UCSD-AML1 (cell line): Measurements from ENCODE around the gene CRTC2.
"Not testable (repeated sequence)": the region's sequence is repeated elsewhere in the genome, so short reads cannot be mapped to it uniquely, and the experiment has no call there.

Experiments
- DNase-seq: peaks from one replicate; lab custom pipeline; 2025; ENCODE audit not compliant: unreplicated experiment; lab: John Stamatoyannopoulos, UW

The CRTC2 gene

DNA sequence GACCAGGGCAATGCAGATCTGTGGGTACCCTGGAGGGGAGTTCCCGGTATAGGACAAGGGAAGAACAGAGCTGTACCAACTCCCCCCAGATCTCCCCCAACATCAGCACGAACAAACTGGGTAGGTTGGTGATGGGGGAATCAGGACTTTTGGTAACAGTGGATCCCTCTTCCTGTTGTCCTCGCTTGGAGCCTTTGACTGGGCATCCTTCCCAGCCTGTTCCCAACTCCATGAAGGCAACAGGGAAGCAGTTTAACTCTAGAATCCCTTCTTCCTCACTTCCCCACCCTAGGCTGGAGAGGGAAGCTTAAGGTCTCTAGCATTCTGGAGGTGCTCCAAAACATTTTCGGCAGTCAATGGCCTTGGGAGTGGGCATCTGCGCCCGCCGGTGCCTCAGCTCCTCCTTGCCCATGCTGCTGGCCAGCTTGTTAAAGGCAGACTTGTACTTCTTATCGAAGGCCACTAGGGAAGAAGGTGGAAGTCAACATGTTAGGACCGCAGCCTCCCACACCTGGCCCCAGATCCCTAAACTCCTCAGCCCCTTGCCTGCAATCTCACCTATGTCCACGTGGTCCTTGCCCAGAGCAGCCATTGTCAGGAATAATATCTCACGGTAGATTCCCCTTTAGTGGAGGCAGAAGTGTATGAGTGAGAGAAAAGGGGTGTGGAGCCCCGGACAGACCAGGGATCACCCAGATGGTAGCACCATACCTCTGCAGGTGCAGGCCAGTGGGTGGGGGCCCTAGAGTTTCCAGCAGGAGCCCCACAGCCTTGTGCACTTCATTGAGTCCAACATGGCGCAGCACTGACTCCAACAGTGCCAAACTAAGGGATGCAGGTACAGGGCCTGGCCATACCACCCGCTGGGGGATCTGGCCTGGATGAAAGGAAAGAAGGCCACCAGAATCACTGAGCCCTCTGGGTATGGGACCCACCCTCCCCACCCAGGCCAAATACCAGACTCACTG is 28.1 kb downstream of the CRTC2 start:
- no peak for DNase-seq

DNA sequence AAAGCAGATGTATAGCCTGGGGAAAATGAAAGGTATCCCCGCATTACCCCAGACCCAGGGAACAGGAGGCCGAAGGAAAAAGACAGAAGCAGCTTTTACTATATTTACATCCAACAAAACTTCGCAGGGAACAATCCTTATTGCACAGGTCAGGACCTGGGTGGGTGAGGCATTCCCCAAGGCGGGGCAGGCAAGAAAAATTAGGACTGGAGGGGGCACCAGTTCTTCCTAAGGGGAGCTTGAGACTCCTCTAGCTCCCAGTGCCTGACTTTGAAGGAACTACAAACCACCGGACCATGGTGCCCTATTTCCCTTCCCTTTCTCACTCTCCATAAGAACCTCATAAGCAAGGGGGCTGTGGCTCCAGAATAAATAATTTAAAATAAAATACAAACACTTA is 29.0 kb downstream of the CRTC2 start:
- no peak for DNase-seq

GRCh38 chr1:153928791-153929341 is 29.5 kb downstream of the CRTC2 start:
- no peak for DNase-seq

GRCh38 chr1:153928245-153928644 is 30.2 kb downstream of the CRTC2 start:
- no peak for DNase-seq

- DNase-seq = no peak
Measured at GRCh38 chr1:153926405-153926804, 32.0 kb downstream of the CRTC2 start.

- peak; percentile 98 for DNase-seq
Measured at GRCh38 chr1:153922972-153923925, 35.2 kb downstream of the CRTC2 start, which contains the start of gene GATAD2B. Gene GATAD2B, minus strand, starts transcription at chr1:153922972. Its CDS starts 94,625 bp downstream, at chr1:153828347.

- DNase-seq = peak; percentile 86
Measured at GRCh38 chr1:153922076-153922971, 36.1 kb downstream of the CRTC2 start.

DNA sequence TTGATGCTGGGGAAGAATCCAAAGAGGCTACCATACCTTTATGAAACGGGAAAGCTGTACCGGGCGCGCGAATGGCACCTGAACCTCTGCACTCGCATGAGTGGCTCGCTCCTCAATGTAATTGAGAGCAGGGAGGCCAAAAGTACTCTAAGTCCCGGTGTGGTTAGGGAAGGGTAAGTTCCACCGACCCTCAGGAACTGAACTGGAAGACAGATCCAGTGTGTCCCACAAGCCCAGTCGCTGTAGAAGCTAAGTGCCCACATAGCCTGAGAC is 36.7 kb downstream of the CRTC2 start:
- DNase-seq = peak; percentile 56

DNA sequence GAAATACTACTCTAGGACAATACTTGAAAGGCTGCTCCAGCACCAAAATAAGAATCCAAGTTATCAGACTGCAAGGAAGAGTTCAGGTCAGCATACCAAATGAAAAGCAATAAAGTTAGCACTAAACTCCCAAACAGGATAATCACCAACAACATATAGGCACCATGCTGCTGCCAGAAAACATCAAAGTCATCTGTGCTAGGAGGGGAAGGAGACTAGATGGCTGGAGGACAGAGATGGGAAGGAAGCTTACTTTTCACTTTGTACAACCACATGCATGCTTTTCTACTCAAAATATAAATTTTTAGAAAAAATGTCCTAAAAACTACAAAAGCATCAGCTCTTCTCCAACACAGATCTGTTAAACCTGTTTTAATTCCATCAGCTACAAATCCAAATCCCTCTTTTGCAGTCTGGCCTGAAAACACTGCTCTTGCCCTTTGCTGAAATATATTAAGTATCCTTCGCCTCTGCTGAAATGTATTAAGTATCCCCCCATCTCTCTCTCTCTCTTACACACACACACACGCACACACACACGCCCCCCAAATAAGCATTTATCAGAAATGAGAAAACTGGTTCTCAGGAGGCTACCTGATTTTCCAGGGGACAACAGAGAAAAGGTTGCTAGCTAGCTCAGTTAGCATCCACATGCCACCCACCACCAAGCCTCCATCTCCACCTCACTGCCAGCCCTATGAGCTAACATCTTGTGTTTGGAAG is 37.2 kb downstream of the CRTC2 start:
- no peak for DNase-seq

DNA sequence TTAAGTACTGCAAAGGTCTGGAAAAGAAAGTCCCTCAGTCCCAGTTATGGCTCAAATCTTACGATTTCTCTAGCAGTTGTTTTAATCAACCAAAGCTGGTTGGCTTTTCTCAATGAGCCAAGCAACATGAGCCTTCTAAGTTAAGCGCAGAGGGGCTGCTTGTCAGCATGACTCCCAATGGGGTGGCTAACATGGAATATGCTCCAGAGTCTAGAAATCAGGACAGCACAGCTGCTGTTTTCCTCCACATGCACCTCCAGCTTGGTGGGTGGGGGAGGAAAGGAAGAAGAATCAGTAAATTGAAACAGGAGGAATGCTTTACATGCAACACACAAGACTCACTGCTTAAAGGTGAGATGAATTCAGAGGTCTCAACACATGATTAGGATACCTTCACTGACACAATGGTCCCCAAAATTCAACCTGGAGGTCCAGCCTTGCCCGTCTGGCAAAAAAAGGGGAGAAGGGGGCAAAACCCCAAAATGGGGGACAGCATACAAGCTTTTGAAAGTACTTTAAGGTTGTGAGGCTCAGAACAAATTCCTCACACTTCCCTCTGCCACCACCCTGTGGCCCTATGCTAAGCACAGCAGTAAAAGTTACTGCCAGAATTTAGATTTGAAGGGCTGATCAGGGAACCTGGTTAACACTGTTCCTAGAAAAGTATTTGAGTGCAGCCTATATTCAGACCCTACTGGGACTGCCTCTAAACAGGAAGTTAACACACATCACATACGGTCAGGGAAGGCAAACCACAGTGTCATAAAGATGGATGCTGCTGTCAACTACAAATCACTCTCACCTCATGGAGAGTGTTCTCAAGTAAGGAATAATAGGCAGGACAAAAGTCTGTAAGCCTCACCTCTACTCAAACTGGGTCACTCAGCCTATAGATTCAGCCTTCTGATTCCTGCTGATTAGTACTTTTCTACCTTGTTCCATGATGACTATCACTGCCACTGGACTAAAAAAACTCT is 38.2 kb downstream of the CRTC2 start:
- peak; percentile 45 for DNase-seq

- no peak for DNase-seq
Measured at GRCh38 chr1:153916297-153916696, 42.1 kb downstream of the CRTC2 start.

GRCh38 chr1:153912349-153912748 is 46.1 kb downstream of the CRTC2 start:
- DNase-seq = no peak

DNA sequence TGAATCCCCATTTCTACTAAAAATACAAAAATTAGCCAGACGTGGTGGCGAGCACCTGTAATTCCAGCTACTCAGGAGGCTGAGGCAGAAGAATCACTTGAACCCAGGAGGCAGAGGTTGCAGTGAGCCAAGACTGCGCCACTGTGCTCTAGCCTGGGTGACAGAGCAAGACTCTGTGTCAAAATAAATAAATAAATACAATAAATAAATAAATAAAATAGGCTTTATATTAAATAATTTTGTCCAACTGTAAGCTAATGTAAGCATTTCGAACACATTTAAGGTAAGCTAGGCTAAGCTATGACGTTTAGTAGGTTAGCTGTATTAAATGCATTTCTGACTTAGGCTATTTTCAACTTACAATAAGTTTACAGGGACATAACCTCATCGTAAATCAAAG is 47.9 kb downstream of the CRTC2 start:
- not testable (repeated sequence) for DNase-seq

DNA sequence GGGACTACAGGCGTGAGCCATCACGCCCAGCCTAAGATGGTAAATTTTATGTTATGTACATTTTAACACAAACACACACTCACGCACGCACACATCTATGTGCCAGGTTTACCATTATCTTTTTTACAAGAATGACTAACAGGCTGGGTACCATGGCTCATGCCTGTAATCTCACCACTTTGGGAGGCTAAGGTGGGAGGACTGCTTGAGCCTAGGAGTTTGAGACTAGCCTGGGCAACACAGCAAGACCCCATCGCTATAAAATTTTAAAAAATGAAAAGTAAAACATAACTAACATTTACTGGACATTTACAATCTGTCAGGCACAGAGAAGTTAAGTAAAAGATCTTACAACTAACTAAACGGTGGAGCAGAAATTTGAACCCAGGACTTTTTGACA is 50.3 kb downstream of the CRTC2 start:
- no peak for DNase-seq

GRCh38 chr1:153907134-153907533 is 51.3 kb downstream of the CRTC2 start:
- DNase-seq = no peak

- DNase-seq = no peak
Measured at GRCh38 chr1:153906396-153906795, 52.0 kb downstream of the CRTC2 start.

GRCh38 chr1:153905908-153906307 is 52.5 kb downstream of the CRTC2 start:
- not testable (repeated sequence) for DNase-seq

- no peak for DNase-seq
Measured at GRCh38 chr1:153903841-153904455, 54.5 kb downstream of the CRTC2 start.
